ENCODE measurements around the gene PLEKHH1. TPM values are rescaled to one million over a fixed set of nuclear protein-coding genes. Genes with fewer than 3 reads are reported as not detected.

The PLEKHH1 gene

GRCh38 chr14:67638642-67639041, 105.6 kb downstream of the PLEKHH1 start:
- H3K4ac ChIP-seq (ENCODE audit: low read depth, low read length) = no peak overlapping the region
- no peak overlapping the region for H3K4me2 ChIP-seq (ENCODE audit: low read length)
- no peak overlapping the region for H3K27ac ChIP-seq (ENCODE audit: low read depth, low read length)
- H3K4me1 ChIP-seq (ENCODE audit: control insufficient read depth, low read depth, low read length) = no peaks in the 10 kb centered on the region
- no CpG with 5 or more reads among the region's 3 CpGs for WGBS (ENCODE audit: extremely low coverage, insufficient coverage, low lambda C conversion rate)
- no peaks in the 10 kb centered on the region for H3K79me2 ChIP-seq (ENCODE audit: control insufficient read depth, insufficient read depth, low read length)
- no peaks in the 10 kb centered on the region for H3K79me1 ChIP-seq (ENCODE audit: low read length)
- H4K5ac ChIP-seq (ENCODE audit: low read length) = no peak overlapping the region
- no peaks in the 10 kb centered on the region for H3K36me3 ChIP-seq (ENCODE audit: control insufficient read depth, insufficient read depth, low read length)
- H3K18ac ChIP-seq (ENCODE audit: low read length) = no peak overlapping the region
- H3K27me3 ChIP-seq (ENCODE audit: insufficient read depth, low read length, poor library complexity) = no peaks in the 10 kb centered on the region
- no peak overlapping the region for H3K9ac ChIP-seq (ENCODE audit: low read length)
- H3K4me3 ChIP-seq (ENCODE audit: low read length) = no peak overlapping the region
- H2BK120ac ChIP-seq (ENCODE audit: low read depth, low read length) = no peak overlapping the region
- H4K8ac ChIP-seq (ENCODE audit: low read depth, low read length) = no peak overlapping the region
- no peak overlapping the region for H2BK15ac ChIP-seq (replicated peaks; ENCODE audit: low read depth)
- DNase-seq = no peak
- no peak overlapping the region for H2BK5ac ChIP-seq (ENCODE audit: low read length)
- H2AK5ac ChIP-seq (ENCODE audit: low read length) = no peak overlapping the region
- no peak overlapping the region for H3K56ac ChIP-seq (ENCODE audit: low read length)
- H3K23ac ChIP-seq (ENCODE audit: low read length) = no peak overlapping the region

Small RNA genes lying within 50 kb of the gene (small RNA-seq; reads per million reads assigned to genes)
- gene AL132640.3 (ENCODE audit: insufficient read depth) (not detected), gene RF00019 (ENCODE audit: insufficient read depth) (not detected)
